ENCODE results near the gene INHBA.

Gene INHBA

DNA sequence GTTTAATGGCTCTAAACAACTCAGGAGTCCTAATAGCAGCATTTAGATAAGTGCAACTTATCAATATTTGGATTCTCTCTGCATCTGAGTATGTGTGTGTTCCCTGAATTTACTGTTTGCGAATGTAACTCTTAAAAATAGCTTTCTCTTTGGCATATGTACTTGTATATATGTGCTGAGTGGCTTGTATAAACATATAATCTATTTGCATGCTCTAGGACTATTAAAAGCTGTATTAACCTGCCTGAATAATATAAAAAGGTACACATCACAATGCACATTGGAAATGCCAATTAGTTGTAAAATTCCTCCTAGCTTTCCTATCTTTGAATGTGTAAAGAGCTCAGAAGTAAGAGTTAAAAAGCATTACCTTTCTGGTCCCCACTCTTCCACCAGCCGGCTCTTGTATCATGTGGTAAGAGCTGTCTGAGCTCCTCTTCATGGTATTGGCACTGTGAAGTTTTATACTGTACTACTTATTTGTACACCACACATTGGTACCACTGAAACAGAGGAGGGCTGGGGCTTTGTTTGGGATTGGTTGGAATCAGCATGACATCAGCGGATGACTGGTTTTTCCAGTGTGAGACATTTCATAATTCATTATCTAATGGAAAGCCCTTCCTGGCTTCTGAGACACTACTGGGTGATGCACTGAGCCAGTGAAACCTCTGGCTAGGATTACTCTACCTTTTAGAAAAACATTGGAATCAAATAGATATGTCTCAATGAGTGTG is at the start of gene INHBA:
Gene INHBA (minus strand): TSS at position 456 of the 737 bp plus-strand sequence. CDS start 2,716 bp downstream, outside the sequence.
- DNase-seq (ENCODE audit: low spot score), result no peak

DNA sequence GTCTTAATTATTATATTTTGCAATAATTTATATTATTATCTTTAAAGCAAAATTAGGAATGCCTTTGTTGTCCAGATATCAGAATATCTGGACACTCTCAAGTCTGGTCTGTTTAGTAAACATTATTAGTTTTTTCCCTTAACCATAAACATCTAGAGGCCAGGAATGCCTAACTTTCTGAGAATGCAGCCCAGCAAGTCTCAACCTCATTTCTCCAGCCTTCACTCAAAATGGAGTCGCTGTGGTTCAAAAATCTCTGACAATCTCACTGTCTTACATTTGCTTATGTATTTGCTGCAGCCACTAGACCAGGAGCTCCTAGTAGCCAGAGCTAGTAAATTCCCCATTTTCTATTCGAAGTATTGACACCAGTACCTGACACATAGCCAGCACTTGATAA is 49.7 kb upstream of the INHBA start:
- no peak for DNase-seq (ENCODE audit: low spot score)

DNA sequence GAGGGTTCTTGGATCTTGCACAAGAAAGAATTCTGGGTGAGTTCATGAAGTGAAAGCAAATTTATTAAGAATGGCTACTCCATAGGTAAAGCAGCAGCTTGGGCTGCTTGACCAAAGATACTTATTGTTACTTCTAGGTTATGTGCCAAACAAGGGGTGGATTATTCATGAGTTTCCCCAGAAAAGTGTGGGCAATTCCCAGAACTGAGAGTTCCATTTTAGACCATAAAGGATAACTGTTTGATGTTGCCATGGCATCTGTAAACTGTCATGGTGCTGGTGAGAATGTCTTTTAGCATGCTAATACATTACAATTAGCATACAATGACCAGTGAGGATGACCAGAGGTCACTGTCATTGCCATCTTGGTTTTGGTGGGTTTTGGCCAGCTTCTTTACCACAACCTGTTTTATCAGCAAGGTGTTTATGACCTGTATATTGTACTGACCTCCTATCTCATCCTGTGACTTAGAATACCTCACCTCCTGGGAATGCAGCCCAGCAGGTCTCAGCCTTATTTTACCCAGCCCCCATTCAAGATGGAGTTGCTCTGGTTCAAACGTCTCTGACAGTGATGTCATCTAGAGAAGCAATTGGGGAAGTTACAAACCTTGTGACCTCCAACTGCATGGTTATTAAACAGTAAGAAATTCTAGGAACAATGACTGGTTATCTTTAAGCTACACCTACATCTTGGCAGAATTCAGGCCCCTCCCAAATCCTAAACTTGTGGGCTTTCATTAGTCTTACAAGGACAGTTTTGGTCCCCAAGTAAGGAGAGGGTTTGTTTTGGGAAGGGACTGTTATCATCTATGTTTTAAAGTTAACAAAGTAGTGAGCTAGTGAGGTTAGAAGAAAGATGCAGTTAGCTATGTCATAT is 48.0 kb upstream of the INHBA start:
- no peak for DNase-seq (ENCODE audit: low spot score)

DNA sequence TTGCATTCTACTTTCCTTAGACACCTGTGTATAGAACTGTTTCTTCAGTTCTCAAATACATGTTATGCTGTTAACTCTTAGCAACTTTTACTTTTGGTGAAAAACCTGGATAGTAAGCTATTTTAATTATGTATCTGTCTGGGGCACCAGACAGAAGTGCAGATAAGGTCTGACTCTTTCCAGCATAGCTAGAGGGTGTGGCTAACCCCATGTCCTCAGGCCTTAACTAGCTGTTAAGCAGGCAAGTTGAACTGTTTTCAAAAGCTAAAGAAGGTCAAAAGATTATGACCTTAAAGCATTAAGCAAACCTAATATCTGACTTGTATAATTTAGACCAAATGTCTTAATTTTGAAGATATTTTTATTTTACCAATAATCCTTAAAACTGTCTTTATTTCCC is 45.1 kb upstream of the INHBA start:
- no peak for DNase-seq (ENCODE audit: low spot score)

DNA sequence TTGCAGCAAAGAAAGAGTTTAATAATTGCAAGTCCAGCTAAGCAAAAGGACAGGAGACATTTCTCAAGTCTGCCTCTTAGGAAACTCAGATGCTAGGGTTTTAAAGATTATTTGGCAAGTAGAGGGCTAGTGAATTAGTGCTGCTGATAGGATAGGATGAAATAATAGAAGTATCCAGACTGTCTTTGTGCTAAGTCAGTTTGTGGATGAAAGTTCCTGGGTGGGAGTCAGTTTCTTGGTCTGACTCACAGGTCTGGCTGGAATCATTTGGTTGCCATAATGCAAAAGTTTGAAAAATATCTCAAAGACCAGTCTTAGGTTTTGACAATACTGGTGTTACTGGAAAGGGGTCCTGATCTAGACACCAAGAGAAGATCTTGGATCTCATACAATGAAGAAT is 42.6 kb upstream of the INHBA start:
- DNase-seq (ENCODE audit: low spot score), result no peak

DNA sequence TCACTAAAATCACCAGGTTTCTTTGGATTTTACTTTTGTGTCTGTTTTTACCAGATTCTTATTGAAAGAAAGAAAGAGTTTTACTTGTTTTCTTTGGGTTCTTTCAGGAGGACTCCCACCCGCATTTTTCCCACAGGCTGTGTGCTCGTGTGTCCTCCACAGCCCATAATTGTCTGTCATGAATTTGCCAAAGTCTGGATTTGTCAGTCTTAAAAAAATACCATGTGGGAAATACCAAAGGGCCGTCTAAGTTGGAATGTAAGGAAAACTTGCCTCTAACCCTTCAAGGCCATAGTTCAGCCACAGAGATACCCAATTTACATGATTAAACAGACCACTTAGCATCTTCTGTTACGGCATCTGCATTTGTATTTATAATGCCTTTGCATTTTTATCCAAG is 41.3 kb upstream of the INHBA start:
- no peak for DNase-seq (ENCODE audit: low spot score)

DNA sequence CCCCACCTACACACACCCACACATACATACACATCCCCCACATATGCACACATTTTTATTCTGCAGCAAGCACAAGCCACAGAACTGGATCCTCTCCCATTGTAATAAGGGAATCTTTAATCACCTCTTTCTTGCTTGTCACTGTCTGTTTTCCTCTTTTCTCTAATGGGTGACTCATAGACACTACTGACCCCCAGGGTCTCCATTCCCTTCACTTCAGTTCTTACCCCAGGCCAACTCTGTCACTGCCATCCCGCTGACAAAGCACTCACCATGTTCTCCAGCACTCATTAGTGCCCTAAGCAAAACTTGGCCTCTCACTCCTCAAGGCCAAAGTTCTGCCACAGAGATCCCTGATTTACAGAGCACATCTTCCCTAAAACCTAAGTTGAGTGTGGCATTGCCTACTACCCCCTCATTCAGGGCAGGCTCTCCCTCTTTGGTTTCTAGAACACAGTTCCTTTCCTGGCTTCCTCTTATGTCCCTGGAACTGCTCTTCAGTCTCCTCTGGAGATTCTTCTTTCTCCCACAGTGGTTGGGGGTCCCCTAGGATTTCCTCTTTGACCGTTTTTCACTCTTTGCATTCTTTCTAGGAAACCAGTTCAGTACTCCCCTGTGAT is 39.6 kb upstream of the INHBA start:
- no peak for DNase-seq (ENCODE audit: low spot score)

DNA sequence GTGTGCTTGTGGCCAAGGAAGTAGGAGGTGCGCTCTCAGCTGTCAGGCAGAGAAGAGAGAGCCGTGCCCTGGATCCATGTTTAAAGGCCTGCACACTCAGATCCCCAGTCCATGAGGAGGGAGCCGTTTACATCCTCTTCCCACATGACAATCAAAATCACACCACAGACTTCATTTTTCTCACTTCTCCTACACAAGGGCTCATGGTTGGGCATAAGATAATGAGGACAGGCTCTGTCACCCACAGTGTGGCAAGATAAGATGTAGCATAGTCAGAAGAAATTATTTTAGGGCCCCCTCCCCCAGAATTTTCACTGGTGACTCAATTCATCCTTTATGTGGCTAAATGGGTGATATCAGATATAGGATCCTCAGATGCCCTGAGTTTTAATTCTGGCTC is 35.9 kb upstream of the INHBA start:
- DNase-seq (ENCODE audit: low spot score), result no peak

DNA sequence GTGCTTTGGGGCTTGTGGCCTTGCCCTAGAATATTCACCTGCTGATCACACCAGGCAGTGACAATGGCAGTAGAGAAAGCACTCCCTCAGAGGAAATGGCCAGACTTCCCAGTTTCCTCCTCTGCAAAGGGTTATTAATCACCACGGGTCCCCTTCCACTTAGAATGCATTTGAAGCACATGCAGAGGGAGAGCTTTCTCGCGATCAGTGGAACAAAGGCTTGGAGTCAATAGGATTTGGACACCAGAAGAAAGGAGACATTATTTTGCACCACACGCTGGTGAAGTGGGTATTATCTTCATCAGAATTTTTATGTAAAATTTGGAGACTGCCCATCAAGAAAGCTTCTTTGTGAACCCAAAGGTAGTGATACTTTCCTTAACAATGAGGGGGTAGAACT is 35.4 kb upstream of the INHBA start:
- DNase-seq (ENCODE audit: low spot score), result no peak

DNA sequence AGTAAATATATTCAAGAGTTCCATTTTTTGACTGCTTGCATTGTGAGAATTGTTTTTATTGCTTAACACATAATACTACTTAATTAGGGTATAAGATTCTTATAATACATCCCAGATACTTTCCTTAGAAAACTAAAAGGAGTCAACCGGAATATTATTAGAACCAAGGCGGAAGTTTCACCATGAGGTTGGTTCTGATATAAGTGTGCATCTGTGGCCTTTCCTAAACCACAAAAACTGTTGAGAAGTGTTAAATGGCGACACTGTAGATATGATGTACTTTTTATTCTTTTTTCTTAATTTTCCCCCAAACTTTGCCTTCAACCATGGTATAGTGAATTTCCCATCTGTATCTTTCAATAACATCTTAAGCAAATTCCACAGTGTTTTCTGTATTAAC is 32.3 kb upstream of the INHBA start:
- no peak for DNase-seq (ENCODE audit: low spot score)

DNA sequence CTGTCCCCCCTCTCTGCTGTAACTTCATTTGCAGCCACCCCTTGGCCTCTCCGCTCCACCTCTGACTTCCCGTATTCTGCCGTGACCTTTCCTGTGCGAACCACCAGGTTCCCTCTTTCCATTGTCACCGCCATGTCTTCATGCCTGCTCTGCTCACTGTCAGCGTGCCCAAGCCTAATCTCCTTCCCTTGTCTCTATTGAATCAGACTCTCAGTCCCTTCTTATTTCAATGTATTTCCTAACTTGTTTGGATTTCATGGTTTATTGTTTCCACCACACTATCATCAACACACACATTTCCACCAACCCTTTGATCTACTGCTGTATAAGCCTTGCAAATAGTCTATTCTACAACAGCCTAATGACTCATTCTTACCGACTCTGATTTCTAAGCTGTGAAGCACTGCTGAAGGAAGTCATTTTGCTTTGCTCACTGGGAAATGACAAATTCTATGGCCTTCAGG is 30.0 kb upstream of the INHBA start:
- no peak for DNase-seq (ENCODE audit: low spot score)

DNA sequence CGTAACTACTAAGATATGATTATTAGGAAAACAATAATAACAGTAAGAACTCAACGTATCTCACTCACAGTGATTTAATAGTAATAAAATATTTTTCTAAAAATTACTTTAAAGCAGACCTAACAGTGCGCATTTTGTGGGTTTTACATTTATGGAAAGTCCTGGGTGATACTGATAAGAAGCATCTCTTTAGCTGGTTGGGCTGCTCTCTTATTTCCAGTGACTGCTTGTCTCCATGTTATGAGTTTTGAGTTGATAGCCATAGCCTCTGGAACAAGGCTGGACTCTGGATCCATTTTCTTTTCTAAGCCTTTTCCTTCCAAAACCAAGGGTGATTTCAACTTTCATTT is 29.5 kb upstream of the INHBA start:
- no peak for DNase-seq (ENCODE audit: low spot score)

DNA sequence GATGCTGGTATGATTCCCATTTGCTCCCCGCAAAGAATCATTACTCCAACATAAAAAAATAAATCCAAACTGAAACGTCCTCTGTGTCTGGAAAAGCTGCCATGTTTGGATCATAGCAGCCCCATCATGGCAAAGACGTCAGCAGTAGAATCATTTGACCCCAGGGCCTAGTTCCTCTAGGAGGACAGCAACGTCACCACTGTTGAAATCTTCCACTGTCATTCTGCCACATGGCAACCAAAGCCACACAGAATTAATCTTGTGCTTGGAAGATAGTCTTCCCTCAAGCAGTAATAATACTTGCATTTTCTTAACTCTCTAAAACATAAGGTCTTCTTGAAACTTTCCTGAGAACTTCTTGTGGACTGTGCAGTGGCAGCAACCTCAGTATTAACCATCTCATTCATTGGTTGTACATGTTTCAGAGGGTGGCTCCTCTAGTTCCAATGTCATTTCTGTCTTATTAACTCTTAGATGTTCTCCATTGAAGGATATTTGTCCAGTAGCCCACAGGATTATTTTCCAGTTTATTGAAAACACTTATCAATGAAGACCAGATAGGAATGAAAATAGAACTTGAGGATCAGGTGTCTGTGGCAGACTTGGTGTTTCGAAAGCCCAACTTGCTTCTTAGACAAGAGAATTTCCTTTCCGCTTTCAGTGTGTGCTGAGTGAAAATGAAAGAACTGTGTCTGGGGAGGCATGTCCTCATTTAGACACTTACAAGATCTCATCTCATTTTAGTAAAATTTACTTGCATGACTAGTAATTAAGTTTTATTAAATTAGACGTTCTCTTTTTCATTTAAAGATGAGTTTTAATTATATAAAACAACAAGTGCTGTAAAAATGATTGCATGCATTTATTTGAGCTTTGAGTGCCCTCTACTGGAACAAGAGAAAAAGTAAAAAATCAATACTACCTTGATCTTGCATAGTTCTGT is 28.9 kb upstream of the INHBA start:
- DNase-seq (ENCODE audit: low spot score), result no peak

DNA sequence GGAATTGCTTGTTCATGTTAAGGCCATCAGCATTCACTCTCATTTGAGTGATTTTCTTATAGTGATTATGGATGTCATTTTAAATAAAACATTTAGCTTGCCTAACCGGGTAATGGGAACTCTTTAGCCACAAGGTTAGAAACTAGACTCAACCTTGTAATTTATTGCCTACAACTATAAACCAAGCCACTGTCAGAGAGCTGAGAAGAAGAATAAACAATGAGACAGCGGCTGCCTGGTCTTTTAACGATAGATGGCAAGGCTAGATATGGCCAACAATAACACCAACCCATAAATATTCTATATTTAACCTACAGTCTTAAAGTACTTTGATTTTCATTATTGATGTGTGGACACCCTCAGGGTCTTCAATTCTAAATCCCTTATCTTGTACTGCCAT is 27.8 kb upstream of the INHBA start:
- no peak for DNase-seq (ENCODE audit: low spot score)

DNA sequence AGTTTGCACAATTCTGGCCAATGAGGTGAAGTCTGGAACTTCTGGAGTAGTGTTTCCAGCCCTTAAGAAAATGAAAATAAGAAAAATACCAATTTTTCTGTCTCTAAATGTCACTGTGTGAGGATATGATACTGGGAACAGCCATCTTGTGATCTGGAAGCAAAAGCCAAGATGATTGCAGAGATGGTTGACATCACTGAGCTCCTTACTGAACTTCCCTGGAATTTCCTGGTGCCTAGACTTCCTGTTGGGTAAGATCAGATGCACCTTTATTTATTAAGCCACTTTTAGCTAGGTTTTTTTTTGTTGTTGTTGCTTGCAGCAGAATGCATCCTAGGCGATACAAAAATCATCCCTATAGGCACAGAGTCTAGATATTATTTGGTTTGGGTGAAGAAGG is 27.3 kb upstream of the INHBA start:
- no peak for DNase-seq (ENCODE audit: low spot score)

DNA sequence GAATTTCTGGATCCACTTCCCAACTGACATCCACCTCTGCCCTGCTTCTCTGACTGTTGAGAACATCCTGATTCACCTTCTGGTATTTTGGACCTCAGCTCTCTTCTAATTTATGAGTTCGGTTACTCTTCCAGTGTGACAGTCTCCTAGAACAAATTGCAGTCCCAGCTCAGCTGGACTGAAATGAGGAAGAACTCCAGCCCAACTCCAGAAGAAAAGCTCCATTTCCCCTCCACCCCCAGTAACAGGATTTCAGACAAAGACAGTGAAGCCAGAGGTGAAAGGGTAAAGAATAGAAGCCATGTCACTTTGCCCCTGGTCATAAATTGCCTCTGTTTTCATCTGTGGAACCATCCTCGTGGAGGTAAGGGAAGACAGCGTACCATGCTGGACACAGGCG is 26.2 kb upstream of the INHBA start:
- DNase-seq (ENCODE audit: low spot score), result no peak

DNA sequence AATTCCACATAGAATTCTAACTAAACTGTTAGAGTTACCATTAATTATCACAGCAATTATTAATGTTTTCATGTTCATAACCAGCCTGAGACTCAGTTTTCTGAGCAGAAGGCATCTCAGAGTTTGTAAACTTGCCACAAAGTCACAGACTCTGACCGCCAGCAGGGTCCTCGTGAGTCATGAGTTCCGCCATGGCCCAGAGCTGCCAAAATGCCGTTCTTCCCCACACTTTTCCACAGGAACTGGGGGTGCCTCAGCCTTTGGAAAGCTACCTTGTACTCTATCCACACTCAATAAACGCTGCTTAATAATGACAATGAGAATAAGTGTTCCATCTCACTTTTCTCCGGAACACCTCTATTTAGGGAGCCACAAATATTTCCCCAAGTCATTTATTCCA is 22.1 kb upstream of the INHBA start:
- DNase-seq (ENCODE audit: low spot score), result no peak

DNA sequence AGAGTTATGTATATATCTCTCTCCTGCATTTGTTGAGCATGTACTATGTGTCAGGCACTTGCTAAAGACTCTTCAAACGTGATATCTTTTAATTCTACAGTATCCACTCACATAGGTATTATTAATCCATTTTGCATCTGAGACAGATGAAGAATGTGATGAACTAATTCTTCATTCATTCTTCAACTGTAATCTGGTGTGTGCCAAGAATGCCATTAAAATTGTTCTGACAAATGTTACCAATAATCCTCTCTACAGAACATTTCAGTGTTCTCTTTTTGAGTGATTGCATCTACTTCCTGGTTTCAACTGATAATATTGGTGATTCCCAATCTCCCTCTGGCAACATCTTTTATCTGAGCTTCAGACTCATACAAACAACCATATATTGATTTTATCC is 18.0 kb upstream of the INHBA start:
- no peak for DNase-seq (ENCODE audit: low spot score)

DNA sequence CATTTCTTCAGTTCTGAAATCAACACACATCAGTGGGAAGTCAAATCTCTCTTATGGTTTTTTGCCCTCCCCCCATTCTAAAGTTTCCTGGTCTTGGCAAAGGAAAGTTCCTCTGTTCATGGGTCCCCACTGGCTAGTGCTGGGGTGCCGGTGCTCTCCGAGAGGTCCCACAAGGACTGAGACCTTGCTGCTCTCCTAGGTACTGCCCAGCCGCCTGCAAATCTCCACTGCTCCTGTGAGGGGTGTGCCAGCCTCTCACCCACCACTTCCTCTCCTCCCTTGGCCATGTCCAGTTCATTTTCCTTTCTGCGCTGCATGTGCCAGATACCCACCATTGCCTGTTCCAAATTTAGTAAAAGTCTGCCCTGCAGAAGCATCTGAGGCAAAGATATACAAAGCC is 17.2 kb upstream of the INHBA start:
- DNase-seq (ENCODE audit: low spot score), result no peak

DNA sequence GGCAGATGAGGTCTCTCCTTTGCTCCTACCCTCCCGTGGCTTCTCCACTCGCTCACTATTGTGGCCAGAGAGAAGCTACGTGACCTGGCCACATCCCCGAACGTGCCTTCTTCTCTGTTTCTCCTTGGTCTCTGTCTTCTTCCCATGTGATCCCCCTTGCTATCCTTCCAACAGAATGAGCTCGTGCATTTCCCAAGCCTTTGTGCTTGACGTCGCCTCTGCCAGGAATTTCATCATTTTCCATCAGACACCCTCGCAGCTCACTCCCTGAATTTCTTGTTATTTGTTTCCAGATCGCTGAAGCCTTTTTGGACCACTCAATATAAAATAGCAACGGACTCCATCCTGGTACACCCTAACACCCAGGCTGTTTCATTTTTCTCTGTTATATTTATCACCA is 13.8 kb upstream of the INHBA start:
- DNase-seq (ENCODE audit: low spot score), result no peak

DNA sequence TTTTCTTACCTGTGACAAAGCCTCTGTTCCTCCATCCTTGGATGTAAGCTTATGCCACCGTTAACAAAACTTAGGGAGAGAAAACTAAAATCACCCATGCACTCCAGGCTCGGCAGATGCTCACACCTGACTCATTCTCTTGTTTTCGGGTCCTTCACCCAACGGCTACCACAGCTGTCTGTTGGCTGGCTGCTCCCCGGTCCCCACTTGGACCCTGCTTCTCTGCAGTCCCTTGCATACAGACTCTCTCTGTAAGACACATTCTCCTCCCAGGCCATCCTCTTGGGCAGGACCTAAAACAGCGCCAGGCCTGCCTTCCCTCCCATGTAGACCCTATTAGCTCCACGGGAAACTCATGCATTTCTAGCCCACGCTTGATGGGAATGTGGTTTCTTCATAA is 12.1 kb upstream of the INHBA start:
- DNase-seq (ENCODE audit: low spot score), result no peak

Measured in CD4-positive, alpha-beta T cell treated with Interleukin-2 at 100 ng/mL for 4 hours (primary cell).